Activated T-helper 1 cell treated with anti-CD3 and anti-CD28 coated beads, Interleukin-12 subunit alpha, Interleukin-12 subunit beta, Interleukin-2, Interleukin-4 antibody, amounts not matched to agents 30 ng/mL and 10 ng/mL and 1 ng/mL, durations not matched to agents 14 hours and 24 hours and 36 hours (primary cell): Measurements from ENCODE around the gene VSIG2. TPM values are rescaled to one million over a fixed set of nuclear protein-coding genes. Genes with fewer than 3 reads are reported as not detected.

ENCODE experiments used
- DNase-seq: peaks from one replicate; pipeline ENCODE4 v3.0.0; 2021; ENCODE audit warnings: low spot score
- H3K27ac Mint-ChIP-seq: one replicate; pipeline ENCODE4 v1.8.0; 2021; ENCODE audit warnings: mild to moderate bottlenecking, mixed read lengths
- H3K27me3 Mint-ChIP-seq: one replicate; pipeline ENCODE4 v1.8.0; 2022; ENCODE audit warnings: mild to moderate bottlenecking, moderate library complexity, mixed read lengths; ENCODE audit not compliant: insufficient read depth
- H3K36me3 Mint-ChIP-seq: one replicate; pipeline ENCODE4 v1.8.0; 2021; ENCODE audit warnings: low read depth, mixed read lengths
- H3K4me1 Mint-ChIP-seq: one replicate; pipeline ENCODE4 v1.8.0; 2021; ENCODE audit warnings: low read depth, mixed read lengths
- H3K4me3 Mint-ChIP-seq: one replicate; pipeline ENCODE4 v1.8.0; 2021; ENCODE audit warnings: mild to moderate bottlenecking, moderate library complexity, mixed read lengths
- H3K9me3 Mint-ChIP-seq: one replicate; pipeline ENCODE4 v1.8.0; 2021; ENCODE audit warnings: mixed read lengths
- intact Hi-C: fragments of 100-400 bp; cut with micrococcal nuclease; formaldehyde crosslinking; loops from one replicate; pipeline ENCODE4 v1.15.1; 2024
- total RNA-seq: library from RNA; stranded (reverse); gene quantifications from 2 replicates; pipeline ENCODE4 v1.2.3, GENCODE V29; 2022

The VSIG2 gene, protein sequence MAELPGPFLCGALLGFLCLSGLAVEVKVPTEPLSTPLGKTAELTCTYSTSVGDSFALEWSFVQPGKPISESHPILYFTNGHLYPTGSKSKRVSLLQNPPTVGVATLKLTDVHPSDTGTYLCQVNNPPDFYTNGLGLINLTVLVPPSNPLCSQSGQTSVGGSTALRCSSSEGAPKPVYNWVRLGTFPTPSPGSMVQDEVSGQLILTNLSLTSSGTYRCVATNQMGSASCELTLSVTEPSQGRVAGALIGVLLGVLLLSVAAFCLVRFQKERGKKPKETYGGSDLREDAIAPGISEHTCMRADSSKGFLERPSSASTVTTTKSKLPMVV
- total RNA-seq, result not detected in 2 replicates

DNA sequence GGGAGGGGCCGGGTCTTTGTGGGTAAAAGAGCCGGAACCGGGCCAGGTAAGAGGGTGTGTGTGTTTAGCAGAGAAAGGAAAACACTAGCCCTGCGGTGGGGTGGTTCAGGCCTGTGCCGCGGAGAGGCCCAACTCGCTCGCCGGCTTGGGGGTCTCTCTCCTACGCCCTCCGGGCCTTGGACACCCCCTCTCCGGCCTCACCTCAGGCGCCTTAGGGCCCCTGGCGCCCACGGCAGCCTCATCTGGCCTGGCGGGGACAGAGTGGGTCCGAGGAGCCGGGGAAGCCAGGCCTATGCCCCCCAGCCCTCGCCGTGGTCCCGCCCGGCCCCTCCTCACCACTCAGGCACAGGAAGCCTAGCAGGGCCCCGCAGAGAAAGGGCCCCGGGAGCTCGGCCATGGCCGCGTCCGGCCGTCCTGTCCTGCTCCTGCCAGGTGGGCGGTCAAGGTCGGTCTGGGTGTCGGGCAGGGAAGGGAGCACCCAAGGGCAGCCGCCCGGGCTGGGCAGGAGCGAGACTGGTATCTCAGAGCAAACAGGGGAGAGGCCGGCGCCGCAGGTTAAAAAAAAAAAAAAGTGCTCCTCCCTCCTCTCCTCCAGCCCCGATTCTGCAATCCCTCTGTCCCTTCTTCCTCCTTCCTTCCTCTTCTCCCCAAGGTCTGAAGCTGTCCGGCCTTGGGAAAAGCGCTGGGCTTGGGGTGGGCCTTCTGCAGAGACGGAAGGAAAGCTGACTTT lies at the start of gene VSIG2:
Gene VSIG2, minus strand, starts transcription at position 515 of the 730 bp plus-strand sequence. Its CDS starts 118 bp downstream, at position 397.
- intact Hi-C loops, result no loop called here
- no peak within 1 kb of the TSS for H3K4me3 Mint-ChIP-seq
- H3K27me3 Mint-ChIP-seq, result peaks cover 21% of the 10 kb centered on the region
- no peak within 1 kb of the TSS for H3K27ac Mint-ChIP-seq
- H3K36me3 Mint-ChIP-seq, result no peaks in the 10 kb centered on the region
- no peak for DNase-seq
- H3K4me1 Mint-ChIP-seq, result peaks cover 21% of the 10 kb centered on the region
- H3K9me3 Mint-ChIP-seq, result no peaks in the 10 kb centered on the region

DNA sequence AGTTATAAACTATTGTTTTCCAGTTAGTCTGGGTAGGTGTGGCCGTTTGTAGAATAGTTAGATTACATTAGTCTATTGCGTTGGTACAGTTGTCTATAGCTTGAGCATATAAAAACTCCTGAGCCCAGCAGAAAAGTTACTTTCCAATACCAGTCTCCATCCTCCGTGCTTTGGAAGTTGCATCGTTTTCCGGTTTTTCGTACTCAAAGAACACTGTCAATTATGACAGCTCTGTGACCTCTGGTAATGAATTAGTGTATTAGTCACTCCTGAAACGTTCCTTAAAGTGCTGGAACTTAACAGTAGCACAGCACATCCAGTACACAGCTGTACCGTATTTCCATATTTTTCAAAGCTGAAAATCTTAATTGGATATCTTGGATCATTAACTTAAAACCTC lies 49.0 kb upstream of the VSIG2 start:
- Mint-ChIP-seq H3K27ac (peak overlapping the region; percentile 80), H3K9me3 (no peaks in the 10 kb centered on the region), H3K4me1 (peaks cover 28% of the 10 kb centered on the region), H3K4me3 (peak overlapping the region; percentile 84), H3K27me3 (peaks cover 8% of the 10 kb centered on the region), H3K36me3 (no peaks in the 10 kb centered on the region)
- no peak for DNase-seq
- intact Hi-C loops, result loop anchor here (1.0 to 5.0 kb wide), 4 partner anchors 76 to 1086 kb away; partner anchors contain the start of genes HYLS1, TBRG1 and TMEM218

DNA sequence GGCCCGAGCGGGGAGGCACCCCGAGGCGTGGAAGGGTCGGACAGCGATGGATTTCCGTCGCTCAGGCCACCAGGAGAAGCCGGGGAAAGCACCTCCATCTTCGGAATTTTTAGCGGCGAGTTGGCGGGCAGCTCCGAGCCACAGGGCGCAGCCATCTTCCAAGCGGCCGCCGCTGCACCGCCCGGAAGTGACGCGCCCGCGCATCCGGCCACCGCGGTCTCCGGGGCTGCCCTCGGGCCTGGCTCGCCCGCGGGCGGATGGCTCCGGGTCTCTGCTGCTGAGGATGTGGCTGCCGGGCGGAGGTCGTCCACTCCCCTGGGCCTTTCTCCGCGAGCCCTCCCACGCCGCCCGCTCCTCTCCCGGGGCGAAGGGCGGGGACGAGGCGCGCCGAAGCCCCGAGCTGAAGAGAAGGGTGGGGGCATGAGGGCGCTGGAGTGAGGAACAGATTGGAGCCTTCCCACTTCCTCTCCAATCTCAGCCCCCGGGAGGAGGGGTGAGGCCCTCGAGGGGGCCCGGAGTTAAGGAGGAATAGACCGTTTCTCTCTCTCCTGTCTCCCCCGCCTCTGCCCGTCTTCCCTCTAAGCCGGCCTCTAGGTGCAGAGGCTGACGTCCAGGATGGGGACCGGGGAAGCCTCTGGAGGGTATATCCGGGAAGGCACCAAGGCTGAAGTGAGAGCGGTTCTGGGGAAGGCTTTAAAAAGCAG lies 48.3 kb upstream of the VSIG2 start, which contains the start of gene MSANTD2:
Gene MSANTD2, minus strand, starts transcription at position 181 of the 704 bp plus-strand sequence. Its CDS starts 26 bp downstream, at position 155.
- intact Hi-C loops, result loop anchor here (1.0 to 5.0 kb wide), 7 partner anchors 37 to 1087 kb away; partner anchors contain the start of genes CCDC15, HYLS1, SIAE and SPA17
- no peaks in the 10 kb centered on the region for H3K36me3 Mint-ChIP-seq
- peaks cover 8% of the 10 kb centered on the region for H3K27me3 Mint-ChIP-seq
- peak within 1 kb of the TSS; percentile 92 for H3K27ac Mint-ChIP-seq
- peak within 1 kb of the TSS; percentile 91 for H3K4me3 Mint-ChIP-seq
- DNase-seq, result peak; percentile 79
- H3K9me3 Mint-ChIP-seq, result no peaks in the 10 kb centered on the region
- peaks cover 28% of the 10 kb centered on the region for H3K4me1 Mint-ChIP-seq

DNA sequence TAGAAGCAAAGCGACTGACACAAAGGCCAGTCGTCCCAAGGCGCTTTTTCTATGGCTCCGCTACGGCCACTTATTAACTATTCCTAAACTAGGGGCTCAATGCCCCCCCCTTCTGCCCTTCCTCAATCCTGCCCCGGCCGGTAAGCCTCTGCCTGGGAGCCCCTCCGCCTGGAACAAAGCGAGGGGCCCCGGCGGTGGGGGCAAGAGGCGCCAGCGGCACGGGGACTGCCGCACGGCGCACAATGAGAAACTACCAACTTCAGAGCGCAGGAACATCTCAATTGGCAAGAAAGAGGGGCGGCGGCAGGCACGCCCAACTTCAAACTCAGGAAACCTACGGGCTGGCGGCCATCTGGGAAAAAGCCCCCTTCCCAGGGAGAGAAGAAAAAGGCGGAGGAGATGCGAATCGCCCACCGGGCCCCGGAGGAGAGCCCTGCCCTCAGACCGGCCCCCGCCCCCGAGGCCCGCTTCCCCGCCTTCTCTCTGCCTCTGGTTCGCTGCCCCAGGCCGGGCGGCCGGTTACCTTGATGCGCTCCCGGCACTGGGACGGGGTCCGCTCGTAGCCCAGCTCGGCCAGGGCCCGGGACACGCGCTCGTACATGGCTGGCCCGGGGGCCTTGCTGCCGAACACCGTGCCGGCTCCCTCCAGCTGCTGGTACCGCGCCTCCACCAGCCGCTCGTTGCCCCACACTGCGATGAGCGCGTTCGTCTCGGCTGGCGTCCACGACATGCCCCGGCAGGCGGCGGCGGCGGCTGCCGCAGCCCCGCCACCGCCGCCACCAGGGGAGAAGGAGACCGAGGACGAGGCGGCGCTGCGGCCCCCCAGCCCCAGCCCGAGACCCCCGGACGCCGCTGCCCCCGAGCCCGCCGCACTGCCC lies 47.5 kb upstream of the VSIG2 start:
- no peaks in the 10 kb centered on the region for H3K9me3 Mint-ChIP-seq
- peak; percentile 27 for DNase-seq
- H3K27me3 Mint-ChIP-seq, result peaks cover 5% of the 10 kb centered on the region
- intact Hi-C loops, result loop anchor here (1.0 to 5.0 kb wide), 7 partner anchors 36 to 1088 kb away; partner anchors contain the start of genes CCDC15, HYLS1, SIAE and SPA17
- H3K36me3 Mint-ChIP-seq, result no peaks in the 10 kb centered on the region
- peak overlapping the region; percentile 92 for H3K27ac Mint-ChIP-seq
- H3K4me3 Mint-ChIP-seq, result peak overlapping the region; percentile 91
- peaks cover 28% of the 10 kb centered on the region for H3K4me1 Mint-ChIP-seq

DNA sequence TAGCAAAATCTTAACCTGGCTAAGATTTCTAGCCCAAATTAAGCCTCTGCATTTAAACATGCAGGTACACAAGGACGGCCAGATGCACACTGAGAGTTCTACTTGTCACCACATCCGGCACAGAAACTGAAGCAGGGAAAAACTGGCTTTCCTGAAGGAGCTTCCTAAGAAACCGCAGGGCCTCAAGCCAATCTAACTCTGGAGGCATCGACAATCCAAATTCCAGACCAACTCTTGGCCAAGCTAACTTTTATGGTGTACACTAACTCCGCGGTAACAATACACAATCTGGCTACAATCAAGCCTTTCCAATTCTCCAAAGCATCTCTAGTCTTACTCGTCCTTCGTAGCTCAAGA lies 46.9 kb upstream of the VSIG2 start:
- H3K4me3 Mint-ChIP-seq, result peak overlapping the region; percentile 91
- peaks cover 28% of the 10 kb centered on the region for H3K4me1 Mint-ChIP-seq
- H3K27ac Mint-ChIP-seq, result peak overlapping the region; percentile 92

DNA sequence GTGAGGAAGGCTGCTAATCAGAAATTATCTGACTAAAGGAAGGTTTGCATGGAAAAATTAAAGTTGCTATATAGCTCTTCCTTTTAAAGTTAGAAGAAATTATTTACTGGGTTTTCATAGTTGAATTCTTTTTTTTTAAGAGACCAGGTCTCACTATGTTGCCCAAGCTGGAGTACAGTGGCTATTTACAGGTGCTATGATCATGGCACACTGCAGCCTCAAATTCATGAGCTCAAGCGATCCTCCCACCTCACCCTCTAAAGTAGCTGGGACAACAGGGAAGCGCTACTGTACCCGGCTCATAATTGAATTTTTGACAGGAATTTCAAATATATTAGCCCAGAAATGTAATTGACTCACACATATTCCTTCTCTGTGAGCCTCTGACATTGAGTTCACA lies 44.3 kb upstream of the VSIG2 start:
- DNase-seq, result no peak
- H3K4me1 Mint-ChIP-seq, result peaks cover 44% of the 10 kb centered on the region
- no peaks in the 10 kb centered on the region for H3K36me3 Mint-ChIP-seq
- H3K4me3 Mint-ChIP-seq, result no peak overlapping the region
- no peaks in the 10 kb centered on the region for H3K9me3 Mint-ChIP-seq
- H3K27ac Mint-ChIP-seq, result no peak overlapping the region
- intact Hi-C loops, result no loop called here
- H3K27me3 Mint-ChIP-seq, result no peaks in the 10 kb centered on the region

More for the DNA sequence above, 46.9 kb upstream of the VSIG2 start:
- Mint-ChIP-seq H3K36me3 (no peaks in the 10 kb centered on the region), H3K9me3 (no peaks in the 10 kb centered on the region), H3K27me3 (peaks cover 5% of the 10 kb centered on the region)
- DNase-seq, result no peak
- intact Hi-C loops, result no loop called here

DNA sequence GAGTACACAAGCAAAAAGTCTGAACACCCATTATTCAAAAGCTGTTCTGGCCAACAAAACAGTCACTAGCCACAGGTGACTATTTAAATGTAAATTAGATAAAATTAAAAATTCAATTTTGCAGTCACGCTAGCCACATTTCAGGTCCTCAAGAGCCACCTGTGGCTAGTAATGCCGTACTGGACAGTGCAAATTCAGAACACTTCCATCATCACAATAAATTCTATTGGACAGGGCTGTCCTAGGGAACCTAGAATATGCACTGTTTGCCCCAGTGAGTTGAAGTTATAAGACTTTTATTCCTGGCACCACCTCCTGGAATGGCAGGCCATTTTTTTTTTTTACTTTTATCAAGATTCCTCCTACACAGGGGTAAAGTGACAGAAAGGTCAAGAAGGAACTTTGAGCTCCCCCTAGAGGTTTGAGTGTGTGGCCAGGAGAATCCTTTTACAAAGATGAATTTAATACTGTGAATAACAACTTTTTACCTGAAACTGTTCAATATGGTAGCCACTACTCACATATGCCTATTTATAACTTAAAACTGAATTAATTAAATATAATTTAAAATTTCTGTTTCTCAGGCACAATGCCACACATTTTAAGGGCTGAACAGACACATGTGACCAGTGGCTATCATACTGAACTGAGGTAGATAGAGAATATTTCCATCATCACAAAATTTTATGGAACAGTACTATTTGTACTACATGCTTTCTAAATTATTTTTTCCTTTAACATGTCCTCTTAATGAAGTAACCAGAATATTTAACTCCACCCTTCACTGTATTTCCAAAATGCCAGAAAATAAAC lies 41.6 kb upstream of the VSIG2 start:
- intact Hi-C loops, result loop anchor here (1.0 kb wide), 3 partner anchors 30 to 124 kb away; no protein-coding TSS in a partner anchor
- Mint-ChIP-seq H3K27ac (no peak overlapping the region), H3K27me3 (no peaks in the 10 kb centered on the region), H3K36me3 (no peaks in the 10 kb centered on the region), H3K4me3 (no peak overlapping the region), H3K4me1 (peaks cover 36% of the 10 kb centered on the region), H3K9me3 (no peaks in the 10 kb centered on the region)
- DNase-seq, result peak; percentile 3

DNA sequence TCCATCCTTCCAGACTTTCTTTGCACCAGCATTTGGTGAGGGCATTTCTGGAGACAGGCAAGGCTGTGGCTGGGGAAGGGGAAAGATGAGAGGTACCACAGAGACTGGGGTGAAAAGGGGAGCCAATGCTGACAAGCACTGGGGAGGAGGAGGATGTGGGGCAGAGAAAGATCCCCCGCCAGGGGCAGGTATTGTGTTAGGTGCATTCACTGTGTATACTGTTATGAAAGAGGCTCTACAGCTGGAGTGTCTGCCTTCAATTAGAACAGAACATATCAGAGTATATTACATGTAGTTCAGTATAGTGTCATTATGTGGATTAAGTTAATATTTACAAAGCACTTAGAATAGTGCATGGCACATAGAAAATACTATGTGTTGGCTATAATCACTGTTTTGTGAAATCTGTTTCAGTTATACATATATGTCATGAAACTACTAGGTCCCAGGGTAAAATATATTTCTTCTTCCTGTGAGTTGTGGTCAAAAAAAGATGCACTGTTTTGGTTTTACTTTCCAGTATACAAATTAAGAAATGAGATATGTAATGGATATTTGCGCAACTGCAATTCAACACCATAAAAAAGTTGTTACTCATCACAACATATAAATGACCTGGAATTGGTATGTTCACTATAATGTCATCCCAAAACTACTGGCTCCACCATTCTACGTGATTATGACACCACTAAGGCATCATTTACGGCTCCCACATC lies 39.7 kb upstream of the VSIG2 start:
- Mint-ChIP-seq H3K27me3 (no peaks in the 10 kb centered on the region), H3K4me1 (peaks cover 28% of the 10 kb centered on the region)
- intact Hi-C loops, result no loop called here

DNA sequence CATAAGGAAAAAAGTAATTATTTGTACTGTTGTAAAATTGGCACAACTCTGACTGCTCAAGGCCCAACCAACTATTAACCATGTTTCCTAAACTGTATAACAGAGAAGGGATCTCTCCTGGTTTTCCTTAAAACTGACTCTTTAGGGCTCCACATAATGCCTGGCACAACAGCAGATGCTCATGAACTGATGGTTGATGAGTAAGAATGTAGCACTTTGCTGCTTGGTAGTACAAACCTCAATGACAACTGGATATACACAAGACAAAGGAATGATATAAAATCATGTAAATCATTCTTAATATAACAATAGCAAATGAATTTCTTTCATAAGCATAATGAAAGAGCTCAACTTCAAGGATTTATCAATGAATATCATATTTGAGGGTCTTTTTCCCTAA lies 36.5 kb upstream of the VSIG2 start:
- peaks cover 28% of the 10 kb centered on the region for H3K4me1 Mint-ChIP-seq
- DNase-seq, result no peak
- H3K27me3 Mint-ChIP-seq, result no peaks in the 10 kb centered on the region
- H3K4me3 Mint-ChIP-seq, result no peak overlapping the region
- no peak overlapping the region for H3K27ac Mint-ChIP-seq
- H3K9me3 Mint-ChIP-seq, result no peaks in the 10 kb centered on the region
- intact Hi-C loops, result no loop called here
- no peaks in the 10 kb centered on the region for H3K36me3 Mint-ChIP-seq

More for the DNA sequence above, 39.7 kb upstream of the VSIG2 start:
- H3K9me3 Mint-ChIP-seq, result no peaks in the 10 kb centered on the region
- no peak overlapping the region for H3K27ac Mint-ChIP-seq
- no peak for DNase-seq
- no peaks in the 10 kb centered on the region for H3K36me3 Mint-ChIP-seq
- no peak overlapping the region for H3K4me3 Mint-ChIP-seq

DNA sequence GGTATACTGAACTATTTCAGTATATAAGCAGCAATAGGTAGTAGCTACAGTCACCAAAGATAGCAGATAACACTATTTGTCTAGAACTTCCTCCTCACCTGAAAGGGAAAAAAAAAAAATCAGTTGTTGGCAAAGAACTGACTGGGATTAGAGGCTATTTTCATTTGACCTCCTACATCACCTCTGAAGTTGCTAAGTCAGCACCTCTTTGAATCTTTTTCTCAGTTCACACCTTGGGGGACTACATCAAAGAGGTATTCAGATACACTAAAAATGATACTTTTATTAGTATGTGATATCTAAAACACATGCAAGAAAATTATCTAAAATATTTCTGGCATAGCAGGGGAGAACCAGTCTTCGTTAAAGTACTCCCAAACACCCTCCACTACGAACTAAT lies 32.0 kb upstream of the VSIG2 start:
- no peaks in the 10 kb centered on the region for H3K27me3 Mint-ChIP-seq
- no peak for DNase-seq
- no peaks in the 10 kb centered on the region for H3K4me1 Mint-ChIP-seq
- no peaks in the 10 kb centered on the region for H3K9me3 Mint-ChIP-seq
- no peaks in the 10 kb centered on the region for H3K36me3 Mint-ChIP-seq
- no peak overlapping the region for H3K4me3 Mint-ChIP-seq
- intact Hi-C loops, result no loop called here
- H3K27ac Mint-ChIP-seq, result no peak overlapping the region

DNA sequence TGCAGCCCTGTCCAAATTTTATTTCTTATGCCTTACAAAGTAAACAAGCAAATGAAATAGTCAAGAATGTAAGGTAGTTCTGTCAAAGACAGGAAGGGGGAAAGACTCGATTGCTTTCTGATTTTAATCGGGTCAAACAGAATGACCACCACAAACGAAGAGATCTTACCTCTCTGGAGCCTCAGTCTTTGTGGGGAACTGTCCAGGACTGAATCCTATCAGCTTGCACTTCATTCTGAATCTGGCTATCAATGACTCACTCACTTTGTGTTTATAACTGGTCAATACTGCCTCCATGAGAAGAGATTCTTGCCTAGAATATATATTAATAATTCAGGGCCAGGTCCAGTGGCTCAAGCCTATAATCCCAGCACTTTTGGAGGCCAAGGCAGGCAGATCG lies 30.9 kb upstream of the VSIG2 start:
- intact Hi-C loops, result no loop called here
- DNase-seq, result no peak
- H3K36me3 Mint-ChIP-seq, result peaks cover 5% of the 10 kb centered on the region

More for the DNA sequence above, 30.9 kb upstream of the VSIG2 start:
- no peak overlapping the region for H3K27ac Mint-ChIP-seq
- H3K4me3 Mint-ChIP-seq, result no peak overlapping the region
- H3K4me1 Mint-ChIP-seq, result no peaks in the 10 kb centered on the region
- H3K9me3 Mint-ChIP-seq, result no peaks in the 10 kb centered on the region
- H3K27me3 Mint-ChIP-seq, result no peaks in the 10 kb centered on the region
